ENCODE data around the gene TMEM94. TPM values are rescaled to one million over a fixed set of nuclear protein-coding genes. Genes with fewer than 3 reads are reported as not detected.

TMEM94 gene
- total and polyA plus RNA-seq, 2 of the 8 experiments (the other 6 are each of a cell fraction or from before 2014, with no cell fraction given), result 54.8 to 69.9 TPM

GRCh38 chr17:75460295-75460694 is 3.9 kb downstream of the TMEM94 start:
- ChIA-PET POLR2A (ENCODE audit: partially characterized antibody) (no interaction called here), CTCF (ENCODE audit: partially characterized antibody) (interaction anchor here (0.6 to 0.9 kb wide), 3 partner anchors 8 to 73 kb away, joined by 3 to 4 read pairs (median 3); no protein-coding TSS in a partner anchor)
- Histone ChIP-seq H3K23me2 (ENCODE audit: low read depth, low read length) (peaks cover 8% of the 10 kb centered on the region), H3K9ac (replicated peaks in 1 of 4; ENCODE audit: extremely low read depth in 1 of 4, low read depth in 3 of 4, low read length in 3 of 4) (no peak overlapping the region), H4K91ac (replicated peaks; ENCODE audit: insufficient read length, low read length) (no peak overlapping the region), H3K4me2 (ENCODE audit: insufficient read depth in 1 of 2, low read depth in 2 of 2, low read length in 2 of 2) (no peak overlapping the region), H2BK12ac (ENCODE audit: low read depth, low read length) (no peak overlapping the region), H3K79me2 (ENCODE audit: control insufficient read depth in 1 of 2, insufficient read depth in 2 of 2, low read length in 2 of 2) (no peaks in the 10 kb centered on the region; a peak in 2 of 4 replicates), H2BK5ac (ENCODE audit: low read depth, low read length) (no peak overlapping the region), H3K9me3 (ENCODE audit: insufficient read depth in 2 of 2, low read depth in 1 of 2, low read length in 1 of 2) (no peaks in the 10 kb centered on the region), H3K79me1 (ENCODE audit: low read depth, low read length) (peaks cover 3% of the 10 kb centered on the region; the same call in 1 of the 2 replicates), H3K18ac (ENCODE audit: extremely low read depth, low read length) (no peak overlapping the region), H2BK20ac (ENCODE audit: low read length) (no peak overlapping the region), H3K56ac (replicated peaks; ENCODE audit: insufficient read length, low read depth, low read length) (no peak overlapping the region), H3K27me3 (replicated peaks in 1 of 4; ENCODE audit: control insufficient read depth in 3 of 4, extremely low read depth in 1 of 4, insufficient read depth in 3 of 4, low read length in 3 of 4) (no peaks in the 10 kb centered on the region), H3K14ac (ENCODE audit: insufficient read length) (no peak overlapping the region), H3K4ac (replicated peaks; ENCODE audit: insufficient read length, low read depth, low read length) (no peak overlapping the region), H2BK15ac (ENCODE audit: low read length) (no peak overlapping the region), H3K4me3 (ENCODE audit: extremely low read depth in 1 of 4, insufficient read depth in 2 of 4, low read depth in 3 of 4, low read length in 4 of 4) (no peak overlapping the region), H4K8ac (ENCODE audit: extremely low read depth, insufficient read depth, low read length) (no peak overlapping the region), H3K23ac (ENCODE audit: insufficient read length) (no peak overlapping the region), H4K20me1 (replicated peaks in 1 of 2; ENCODE audit: control insufficient read depth in 1 of 2, insufficient read depth in 2 of 2, low read length in 2 of 2) (peaks cover 0 to 2% of the 10 kb centered on the region in 2 experiments), H3K4me1 (replicated peaks in 1 of 4; ENCODE audit: control insufficient read depth in 3 of 4, insufficient read depth in 4 of 4, low read length in 3 of 4) (peaks cover 0 to 7% (median 4%) of the 10 kb centered on the region in 4 experiments; a peak in 6 of 7 replicates), H3K36me3 (ENCODE audit: control insufficient read depth in 2 of 4, insufficient read depth in 4 of 4, low read length in 3 of 4) (no peaks in the 10 kb centered on the region), H4K5ac (ENCODE audit: insufficient read length, low read depth, low read length) (no peak overlapping the region), H2BK120ac (replicated peaks; ENCODE audit: low read depth, low read length) (no peak overlapping the region), H3K27ac (ENCODE audit: low read depth, low read length) (no peak overlapping the region), H2AFZ (ENCODE audit: low read length) (no peak overlapping the region), H2AK5ac (ENCODE audit: low read depth, low read length) (0 out of 2 replicates have a peak overlapping the region, but pooled peaks have one; percentile 65)
- DNase-seq (ENCODE audit: low read depth in 1 of 2, low spot score in 2 of 2) (no peak), FAIRE-seq (no peak)
- WGBS, 2 experiments (ENCODE audit: extremely low coverage in 1 of 2, insufficient coverage in 1 of 2, insufficient read length in 1 of 2, insufficient replicate concordance in 2 of 2, low coverage in 1 of 2, low lambda C conversion rate in 2 of 2, missing lambda C conversion rate in 1 of 2), result 88% methylated on average over 4 of the region's 4 CpGs; no CpG with 5 or more reads in 1 of the 2 experiments
- TF ChIP-seq HDAC2 (IDR thresholded peaks at IDR 0.05; ENCODE audit: borderline replicate concordance in 1 of 2, low read depth in 2 of 2, low read length in 2 of 2) (no peak), TAF7 (optimal IDR thresholded peaks at IDR 0.05; ENCODE audit: borderline replicate concordance, low read depth, low read length) (no peak), GABPA (IDR thresholded peaks at IDR 0.05; ENCODE audit: borderline replicate concordance, insufficient read depth, low read length) (no peak), TCF12 (IDR thresholded peaks at IDR 0.05; ENCODE audit: low read depth, low read length) (no peak), JUND (IDR thresholded peaks at IDR 0.05; ENCODE audit: low read length) (no peak), CTBP2 (IDR thresholded peaks at IDR 0.05; ENCODE audit: borderline replicate concordance, insufficient read depth, insufficient read length, low read length) (no peak), ATF3 (IDR thresholded peaks at IDR 0.05; ENCODE audit: insufficient read depth, low read depth, low read length) (no peak), NANOG (IDR thresholded peaks at IDR 0.05; ENCODE audit: insufficient read depth, low read depth, low read length, poor library complexity, severe bottlenecking) (no peak), PHF8 (conservative IDR thresholded peaks at IDR 0.05; ENCODE audit: low read depth, low read length) (no peak), POLR2AphosphoS5 (IDR thresholded peaks at IDR 0.05; ENCODE audit: low read depth, low read length) (no peak), RAD21 (IDR thresholded peaks at IDR 0.05 in 1 of 2, conservative IDR thresholded peaks at IDR 0.05 in 1 of 2; ENCODE audit: low read depth in 2 of 2, low read length in 2 of 2) (no peak), SUZ12 (IDR thresholded peaks at IDR 0.05; ENCODE audit: low read length) (no peak)

Measured in H1 (cell line).